ENCODE measurements around the gene KCNIP4.

- TF ChIP-seq BHLHE40 (IDR thresholded peaks at IDR 0.05; ENCODE audit: borderline replicate concordance) (no peak), ELF4 (IDR thresholded peaks at IDR 0.05) (no peak), FOXA1 (IDR thresholded peaks at IDR 0.05) (no peak), LEF1 (IDR thresholded peaks at IDR 0.05; ENCODE audit: borderline replicate concordance) (no peak), FOXK2 (IDR thresholded peaks at IDR 0.05) (no peak), TARDBP (IDR thresholded peaks at IDR 0.05) (no peak), FOXM1 (IDR thresholded peaks at IDR 0.05; ENCODE audit: borderline replicate concordance) (no peak), HDGF (IDR thresholded peaks at IDR 0.05; ENCODE audit: borderline replicate concordance) (no peak), SUZ12 (IDR thresholded peaks at IDR 0.05) (no peak), SP1 (IDR thresholded peaks at IDR 0.05) (no peak), ARNT (IDR thresholded peaks at IDR 0.05) (no peak), L3MBTL2 (conservative IDR thresholded peaks at IDR 0.05) (no peak), NFRKB (IDR thresholded peaks at IDR 0.05) (no peak)
- TF ChIP-seq, protein P1, sequence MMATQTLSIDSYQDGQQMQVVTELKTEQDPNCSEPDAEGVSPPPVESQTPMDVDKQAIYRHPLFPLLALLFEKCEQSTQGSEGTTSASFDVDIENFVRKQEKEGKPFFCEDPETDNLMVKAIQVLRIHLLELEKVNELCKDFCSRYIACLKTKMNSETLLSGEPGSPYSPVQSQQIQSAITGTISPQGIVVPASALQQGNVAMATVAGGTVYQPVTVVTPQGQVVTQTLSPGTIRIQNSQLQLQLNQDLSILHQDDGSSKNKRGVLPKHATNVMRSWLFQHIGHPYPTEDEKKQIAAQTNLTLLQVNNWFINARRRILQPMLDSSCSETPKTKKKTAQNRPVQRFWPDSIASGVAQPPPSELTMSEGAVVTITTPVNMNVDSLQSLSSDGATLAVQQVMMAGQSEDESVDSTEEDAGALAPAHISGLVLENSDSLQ (IDR thresholded peaks at IDR 0.05), result no peak
These were observed 1184.1 kb downstream of the KCNIP4 start for GRCh38 chr4:20764366-20764992.

Measured in HEK293T (cell line).